ENCODE data around the gene HIVEP3. TPM values are rescaled to one million over a fixed set of nuclear protein-coding genes. Genes with fewer than 3 reads are reported as not detected.

Gene HIVEP3
- polyA plus RNA-seq, 6 donors from 2014 or later: 0.83 to 2.1 (median 1.3) TPM

DNA sequence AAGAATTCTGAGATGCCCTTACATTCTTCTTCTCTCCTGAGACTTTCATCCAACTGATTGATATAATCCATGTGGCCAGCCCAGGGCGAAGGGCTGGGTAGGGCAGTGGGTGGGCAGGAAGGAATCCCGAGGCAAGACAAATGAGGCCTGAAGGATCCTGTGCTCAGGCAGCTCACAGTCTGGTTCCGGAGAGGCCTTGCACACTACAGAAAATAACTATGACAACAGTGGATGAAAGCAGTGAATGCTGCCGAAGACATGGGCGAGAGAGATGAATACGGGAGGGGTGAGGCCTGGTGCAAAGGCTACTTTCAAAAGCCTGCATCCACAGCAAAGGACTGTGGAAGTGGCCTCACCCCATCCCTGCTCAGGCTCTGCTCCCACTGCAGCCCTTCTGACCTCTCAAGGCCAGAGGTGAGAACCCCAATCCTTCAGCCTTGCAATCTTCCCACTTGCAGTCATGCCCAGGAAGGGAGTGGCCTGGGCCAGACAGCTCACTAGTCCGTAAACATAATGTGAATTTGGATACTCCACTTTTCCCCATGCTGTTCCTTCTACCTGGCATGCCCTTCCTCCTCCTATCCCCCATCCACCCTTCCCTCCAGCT is 250.6 kb downstream of the HIVEP3 start:
- Mint-ChIP-seq H3K27me3 (no peaks in the 10 kb centered on the region), H3K9me3 (peaks cover 0 to 1% (median 0%) of the 10 kb centered on the region in 7 donors), H3K27ac (peak overlapping the region in 4 of 6 donors; percentile 80 to 92 (median 90)), H3K4me3 (peak overlapping the region in 1 of 8 donors; percentile 35), H3K4me1 (peaks cover 69 to 80% (median 71%) of the 10 kb centered on the region in 3 donors), H3K36me3 (no peaks in the 10 kb centered on the region)
- no peak for ATAC-seq (ENCODE audit: low read depth in 2 of 2)
- DNase-seq: no peak

DNA sequence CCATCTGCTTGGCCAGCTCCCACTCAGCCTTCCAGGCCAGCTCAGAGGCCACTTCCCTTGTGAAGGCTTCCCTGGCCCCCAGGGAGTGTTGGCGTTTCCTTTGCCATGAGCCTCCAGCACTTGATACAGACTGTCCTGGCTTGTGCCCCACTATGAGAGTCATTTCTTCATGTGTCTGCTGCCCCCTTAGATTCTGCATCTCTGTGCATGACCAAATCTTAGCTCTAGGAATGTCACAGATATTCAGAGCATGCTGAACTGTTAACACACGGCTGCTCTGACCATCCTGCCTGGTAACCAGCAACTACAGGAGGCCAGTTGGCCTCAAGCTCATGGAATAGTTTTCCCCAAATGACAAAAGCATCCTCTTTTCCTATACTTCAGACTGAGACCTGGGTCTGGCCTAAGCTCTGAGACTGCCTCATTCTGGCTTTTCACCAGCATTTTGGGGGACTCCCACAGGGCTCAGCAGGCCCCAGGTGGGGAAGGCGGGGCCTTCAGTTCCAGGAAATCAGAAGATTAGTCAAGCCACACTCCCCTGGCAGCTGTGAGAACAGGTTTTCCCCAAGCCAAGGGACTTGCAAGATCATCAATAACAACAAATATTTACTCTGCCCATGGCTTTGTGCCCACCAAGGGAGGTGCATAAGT is 251.6 kb downstream of the HIVEP3 start:
- Mint-ChIP-seq H3K36me3 (no peaks in the 10 kb centered on the region), H3K4me1 (peaks cover 63 to 69% (median 65%) of the 10 kb centered on the region in 3 donors), H3K9me3 (peaks cover 0 to 1% (median 0%) of the 10 kb centered on the region in 7 donors), H3K4me3 (peak overlapping the region in 4 of 8 donors; percentile 22 to 67 (median 34)), H3K27me3 (no peaks in the 10 kb centered on the region), H3K27ac (peak overlapping the region; percentile 46 to 98 (median 88))
- DNase-seq (peak; percentile 45), ATAC-seq (ENCODE audit: low read depth in 2 of 2) (peak; percentile 66 to 78)

DNA sequence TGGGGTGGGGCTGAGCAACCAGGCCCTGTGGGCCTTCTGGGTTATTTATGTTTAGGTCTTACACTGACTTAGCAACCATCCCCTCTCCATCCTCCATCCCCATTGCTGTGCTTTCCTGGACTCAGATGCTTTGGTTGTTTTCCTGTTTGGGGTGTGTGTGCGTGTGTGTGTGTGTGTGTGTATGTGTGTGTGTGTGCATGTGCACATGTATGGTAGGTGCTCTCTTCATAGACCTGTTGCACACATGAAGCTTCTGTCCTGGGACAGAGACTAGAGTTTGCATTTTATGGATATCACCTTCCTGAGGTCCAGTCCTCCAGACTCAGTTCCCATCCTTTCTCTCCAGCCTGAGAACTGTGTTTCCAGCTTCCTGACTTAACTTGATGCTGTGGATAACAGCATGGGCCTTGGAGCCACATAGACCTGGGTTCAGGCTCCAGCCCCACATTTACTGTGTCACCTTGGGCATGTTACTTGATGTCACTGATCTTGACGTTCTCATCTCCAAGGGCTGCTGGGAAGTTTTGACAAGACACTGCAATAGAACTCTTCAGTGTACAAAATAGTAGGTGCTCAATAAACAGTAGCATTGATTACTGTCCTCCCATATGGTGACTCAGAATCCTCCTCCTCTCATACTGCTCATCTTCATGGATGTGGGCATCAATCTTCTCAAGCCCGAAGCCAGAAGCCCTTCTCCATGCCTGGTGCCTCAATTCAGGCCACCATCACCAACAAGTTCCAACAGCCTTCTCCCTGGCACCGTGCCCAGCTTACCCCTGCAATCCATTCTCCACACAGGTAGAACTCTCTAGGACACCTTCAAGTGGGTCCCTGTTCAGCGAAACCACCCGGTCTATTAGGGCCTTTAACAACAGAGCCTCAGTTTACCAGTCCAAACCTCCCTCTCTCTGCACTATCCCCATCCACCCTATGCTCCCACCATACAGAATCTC is 252.5 kb downstream of the HIVEP3 start:
- peaks cover 0 to 1% (median 0%) of the 10 kb centered on the region in 7 donors for H3K9me3 Mint-ChIP-seq
- ATAC-seq (ENCODE audit: low read depth in 2 of 2) (no peak), DNase-seq (no peak)
- no peaks in the 10 kb centered on the region for H3K36me3 Mint-ChIP-seq
- peak overlapping the region in 4 of 8 donors; percentile 30 to 68 (median 55) for H3K4me3 Mint-ChIP-seq
- peak overlapping the region in 5 of 6 donors; percentile 8 to 98 (median 90) for H3K27ac Mint-ChIP-seq
- H3K27me3 Mint-ChIP-seq: no peaks in the 10 kb centered on the region
- H3K4me1 Mint-ChIP-seq: peaks cover 58 to 66% (median 61%) of the 10 kb centered on the region in 3 donors

DNA sequence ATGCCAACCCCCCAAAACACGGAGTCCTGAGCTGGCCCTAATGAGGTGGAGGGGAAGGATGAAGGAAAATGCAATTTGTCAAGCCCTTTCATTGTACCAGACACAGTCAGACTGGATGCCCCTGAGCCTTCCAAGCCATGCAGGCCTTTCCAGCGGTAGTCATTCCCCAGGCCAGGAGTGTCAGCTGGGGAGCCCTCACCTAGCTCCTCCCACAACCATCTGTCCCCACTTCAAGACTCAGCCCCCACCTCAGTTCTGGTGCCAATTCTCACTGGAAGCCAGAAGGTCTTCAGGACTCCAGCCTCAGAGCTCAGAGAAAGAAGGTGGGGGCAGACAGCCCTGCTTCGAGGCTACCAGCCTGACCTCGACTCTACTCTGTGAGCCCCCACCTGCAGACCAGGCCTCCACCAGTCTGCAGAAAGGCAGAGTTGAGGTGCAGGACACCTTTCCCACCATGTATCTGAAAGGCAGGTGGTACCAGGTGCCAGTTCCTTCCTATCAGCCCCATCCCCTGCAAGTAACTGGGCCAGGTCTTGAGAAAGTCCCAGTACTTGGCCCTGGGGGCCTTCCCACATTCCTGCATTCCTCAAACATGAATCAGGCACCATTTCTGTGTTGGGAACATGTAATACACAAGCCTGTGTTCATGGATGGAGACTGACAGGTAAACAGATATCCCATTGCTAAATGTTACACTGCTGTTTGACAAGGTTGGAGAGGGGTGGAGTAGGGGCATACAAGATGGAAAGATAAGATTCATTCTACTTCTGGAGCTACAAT is 253.7 kb downstream of the HIVEP3 start:
- no peak for ATAC-seq (ENCODE audit: low read depth in 2 of 2)
- H3K4me1 Mint-ChIP-seq: peaks cover 63 to 67% (median 64%) of the 10 kb centered on the region in 3 donors
- peak overlapping the region in 4 of 6 donors; percentile 55 to 91 (median 78) for H3K27ac Mint-ChIP-seq
- peaks cover 0 to 1% (median 0%) of the 10 kb centered on the region in 7 donors for H3K9me3 Mint-ChIP-seq
- H3K4me3 Mint-ChIP-seq: peak overlapping the region in 2 of 8 donors; percentile 22 to 55
- DNase-seq: no peak
- H3K27me3 Mint-ChIP-seq: no peaks in the 10 kb centered on the region
- H3K36me3 Mint-ChIP-seq: no peaks in the 10 kb centered on the region

DNA sequence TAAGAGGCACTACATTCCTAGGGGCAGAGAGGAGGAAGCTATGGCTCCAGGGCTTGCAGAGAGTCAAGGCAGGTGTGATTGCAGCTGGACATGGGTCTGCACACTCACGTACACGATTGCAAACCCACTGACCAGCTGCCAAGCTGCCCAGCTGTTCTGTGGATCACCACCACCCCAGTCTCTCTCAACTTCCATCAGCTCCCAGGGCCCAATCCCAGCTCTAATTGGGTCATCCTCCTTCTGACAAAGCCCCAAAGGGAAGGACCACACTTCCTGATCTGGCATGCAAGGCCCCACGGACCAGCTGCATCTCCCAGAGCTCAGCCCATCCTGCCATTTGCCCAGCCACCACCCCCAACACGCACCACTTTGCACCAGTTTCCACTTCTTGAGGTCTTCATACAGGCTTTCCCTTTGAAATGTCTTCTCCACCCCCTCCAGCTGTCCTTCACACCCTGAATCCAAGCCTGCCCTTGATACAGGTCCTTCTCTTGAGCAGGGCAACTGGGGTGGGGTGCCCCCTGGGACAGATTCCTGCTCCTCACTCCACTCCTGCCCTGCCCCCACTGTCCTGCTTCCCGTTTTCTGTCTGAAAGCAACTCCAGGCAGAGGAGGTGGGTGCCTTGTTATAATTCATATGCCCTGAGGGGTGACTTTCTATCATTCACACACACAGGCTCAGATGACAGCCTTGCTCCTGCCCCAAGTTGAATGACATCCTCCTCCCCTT is 254.9 kb downstream of the HIVEP3 start:
- H3K27me3 Mint-ChIP-seq: no peaks in the 10 kb centered on the region
- peaks cover 64 to 70% (median 65%) of the 10 kb centered on the region in 3 donors for H3K4me1 Mint-ChIP-seq
- DNase-seq (no peak), ATAC-seq (ENCODE audit: low read depth in 2 of 2) (no peak)
- peak overlapping the region; percentile 13 to 92 (median 86) for H3K27ac Mint-ChIP-seq
- no peaks in the 10 kb centered on the region for H3K36me3 Mint-ChIP-seq
- peaks cover 0 to 1% (median 0%) of the 10 kb centered on the region in 7 donors for H3K9me3 Mint-ChIP-seq
- peak overlapping the region in 7 of 8 donors; percentile 4 to 82 (median 69) for H3K4me3 Mint-ChIP-seq

DNA sequence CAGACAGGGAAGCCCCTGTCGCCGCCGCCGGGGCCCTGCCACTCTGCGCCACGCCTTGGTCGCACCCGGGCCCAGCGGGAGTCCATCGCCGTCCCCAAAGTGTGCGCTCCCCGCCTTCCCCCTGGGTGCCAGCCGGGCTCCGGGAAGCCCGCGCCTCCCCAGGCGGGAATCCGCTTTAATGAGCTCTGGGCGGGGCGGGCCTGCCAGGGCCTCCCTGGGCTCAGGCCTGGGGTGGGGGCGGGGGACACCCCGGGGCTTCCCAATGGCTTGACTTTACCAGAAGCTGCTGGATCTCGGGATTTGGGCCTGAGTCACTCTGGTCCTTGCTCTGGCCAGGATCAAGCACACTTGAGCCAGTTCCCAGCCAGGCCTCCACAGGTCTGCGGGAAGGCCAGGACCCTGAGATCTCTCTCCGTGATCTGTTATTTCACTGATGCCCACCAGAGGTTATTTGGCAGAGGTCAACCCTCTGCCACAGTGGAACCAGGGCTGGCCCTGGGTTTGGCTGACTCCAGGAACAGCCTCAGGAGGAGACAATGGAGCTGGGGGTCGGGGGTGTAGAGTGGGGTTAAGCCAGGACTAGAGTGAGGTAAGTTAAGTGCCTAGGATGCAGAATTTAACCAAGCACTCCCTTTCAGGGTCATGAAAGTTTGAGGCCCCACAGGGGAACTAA is 255.8 kb downstream of the HIVEP3 start:
- Mint-ChIP-seq H3K4me3 (peak overlapping the region; percentile 67 to 87 (median 80)), H3K9me3 (peaks cover 0 to 1% (median 0%) of the 10 kb centered on the region in 7 donors)
- no peak for ATAC-seq (ENCODE audit: low read depth in 2 of 2)

DNA sequence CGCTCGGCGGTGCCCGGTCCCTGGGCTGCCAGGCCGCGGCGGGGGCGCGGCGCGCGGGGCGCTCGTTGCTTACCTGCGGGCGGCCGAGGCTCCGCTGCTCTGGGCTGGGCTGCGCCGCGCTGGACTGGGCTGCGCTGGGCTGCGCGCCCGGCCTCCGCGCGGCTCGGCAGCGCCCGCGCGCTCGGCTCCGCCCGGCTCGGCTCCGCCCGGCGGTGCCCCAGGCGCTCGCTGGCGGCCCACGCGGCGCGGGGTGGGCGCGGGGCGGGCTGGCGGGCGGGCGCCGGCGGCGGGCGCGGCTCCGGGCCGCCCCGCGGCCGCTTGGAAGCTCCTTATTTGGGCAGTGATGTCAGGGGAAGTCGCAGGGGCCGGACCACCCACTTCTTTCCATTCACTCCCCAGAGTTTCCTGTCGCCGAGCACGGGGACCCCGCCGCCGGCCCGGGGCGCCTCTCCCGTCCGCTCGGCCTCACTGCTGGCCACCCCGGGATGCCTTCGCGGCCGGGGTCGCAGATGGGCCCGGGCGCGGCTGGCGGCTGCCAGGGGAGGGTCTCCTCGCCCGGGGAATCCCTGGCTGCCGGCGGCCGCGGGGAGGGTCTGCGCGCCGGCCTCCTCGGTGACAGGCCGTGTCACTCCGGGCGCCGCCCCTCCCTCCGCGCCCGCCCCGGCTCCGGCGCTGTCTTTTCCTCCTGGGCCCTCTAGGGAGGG is 256.5 kb downstream of the HIVEP3 start:
- Mint-ChIP-seq H3K4me1 (peaks cover 61 to 70% (median 67%) of the 10 kb centered on the region in 3 donors), H3K27me3 (no peaks in the 10 kb centered on the region), H3K27ac (peak overlapping the region in 2 of 6 donors; percentile 73 to 91), H3K9me3 (peaks cover 0 to 1% (median 0%) of the 10 kb centered on the region in 7 donors), H3K36me3 (no peaks in the 10 kb centered on the region), H3K4me3 (peak overlapping the region; percentile 30 to 96 (median 70))
- ATAC-seq (ENCODE audit: low read depth in 2 of 2) (peak; percentile 76 to 81), DNase-seq (peak; percentile 71)

More for the DNA sequence above, 255.8 kb downstream of the HIVEP3 start:
- peak overlapping the region in 5 of 6 donors; percentile 86 to 92 (median 90) for H3K27ac Mint-ChIP-seq
- H3K4me1 Mint-ChIP-seq: peaks cover 64 to 70% (median 67%) of the 10 kb centered on the region in 3 donors
- no peaks in the 10 kb centered on the region for H3K27me3 Mint-ChIP-seq
- H3K36me3 Mint-ChIP-seq: no peaks in the 10 kb centered on the region
- no peak for DNase-seq

DNA sequence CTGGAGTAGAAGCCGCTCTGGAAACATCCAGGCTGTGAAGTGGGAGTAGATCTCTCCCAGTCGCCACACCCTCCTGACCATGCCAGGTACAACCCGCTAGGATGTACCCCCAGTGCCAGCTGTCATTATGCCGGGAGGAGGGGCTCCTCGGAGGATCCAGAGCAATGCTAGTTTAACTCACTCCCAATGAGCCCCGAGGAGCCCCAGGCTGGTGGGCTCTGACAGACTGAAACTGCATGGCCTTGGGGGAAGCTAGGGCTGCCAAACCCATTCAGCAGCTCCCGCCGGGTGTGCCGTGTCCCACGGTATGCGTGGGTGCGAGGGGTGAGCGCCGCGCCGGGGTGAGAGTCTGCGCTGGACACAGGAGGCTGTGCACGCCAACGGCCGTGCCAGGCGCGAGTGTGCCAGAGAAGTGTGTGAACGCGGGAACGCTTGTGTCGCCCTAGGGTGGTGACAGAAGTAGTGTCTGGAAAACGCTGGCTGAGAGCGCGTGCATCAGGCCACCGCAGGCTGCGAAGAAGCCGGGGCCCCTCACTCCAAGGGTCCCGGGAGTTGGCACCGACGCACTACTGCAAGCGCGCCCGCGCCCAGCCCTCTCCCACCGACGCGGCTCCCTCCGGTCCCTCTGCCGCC is 257.2 kb downstream of the HIVEP3 start:
- Mint-ChIP-seq H3K4me3 (peak overlapping the region; percentile 86 to 96 (median 94)), H3K9me3 (peaks cover 0 to 1% (median 0%) of the 10 kb centered on the region in 7 donors), H3K27ac (peak overlapping the region; percentile 29 to 97 (median 87)), H3K27me3 (no peaks in the 10 kb centered on the region), H3K4me1 (peaks cover 54 to 66% (median 66%) of the 10 kb centered on the region in 3 donors), H3K36me3 (no peaks in the 10 kb centered on the region)
- DNase-seq (no peak), ATAC-seq (ENCODE audit: low read depth in 2 of 2) (peak; percentile 3 to 6)

DNA sequence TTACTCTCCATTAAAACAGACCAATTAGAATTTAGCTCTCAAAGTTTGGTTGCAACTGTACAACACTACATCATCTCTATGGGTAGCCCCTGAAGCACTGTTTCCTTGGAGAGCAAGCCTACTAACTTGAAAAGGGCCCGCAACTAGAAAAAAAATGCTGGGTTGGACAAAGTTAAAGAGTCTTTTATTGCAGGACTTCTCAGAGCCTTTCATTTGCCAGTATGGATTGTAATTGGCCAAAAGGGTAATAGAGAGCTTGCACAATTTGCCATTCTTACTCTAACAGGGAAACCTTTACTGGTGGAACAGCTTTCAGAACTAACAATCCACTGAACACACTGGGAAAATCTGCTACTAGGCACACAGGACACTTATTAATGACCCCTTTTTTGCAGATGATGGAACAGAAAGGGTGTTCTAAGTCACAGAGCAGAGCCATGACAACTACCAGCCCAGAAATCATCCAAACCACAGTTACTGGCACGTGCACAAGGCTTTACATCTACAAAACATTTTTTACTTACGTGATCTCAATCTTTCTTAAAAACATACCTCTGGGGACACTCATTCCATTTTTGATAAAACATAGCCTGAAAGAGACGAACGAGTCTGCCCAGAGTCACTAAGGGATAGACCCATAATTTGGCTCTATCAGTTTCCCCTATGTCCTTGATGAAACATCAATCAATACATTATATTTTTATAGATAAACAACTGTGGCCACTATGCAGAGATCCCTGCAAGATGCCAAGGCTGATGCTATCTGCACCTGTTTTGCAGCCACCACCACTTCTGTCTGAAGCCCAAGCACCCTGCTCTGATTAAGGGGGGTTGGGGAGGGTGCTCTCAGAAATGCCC is 257.9 kb downstream of the HIVEP3 start:
- Mint-ChIP-seq H3K4me3 (peak overlapping the region; percentile 86 to 96 (median 94)), H3K9me3 (no peaks in the 10 kb centered on the region), H3K36me3 (no peaks in the 10 kb centered on the region), H3K27ac (peak overlapping the region in 5 of 6 donors; percentile 76 to 97 (median 90)), H3K4me1 (peaks cover 54 to 66% (median 66%) of the 10 kb centered on the region in 3 donors), H3K27me3 (no peaks in the 10 kb centered on the region)
- DNase-seq (no peak), ATAC-seq (ENCODE audit: low read depth in 2 of 2) (no peak)

DNA sequence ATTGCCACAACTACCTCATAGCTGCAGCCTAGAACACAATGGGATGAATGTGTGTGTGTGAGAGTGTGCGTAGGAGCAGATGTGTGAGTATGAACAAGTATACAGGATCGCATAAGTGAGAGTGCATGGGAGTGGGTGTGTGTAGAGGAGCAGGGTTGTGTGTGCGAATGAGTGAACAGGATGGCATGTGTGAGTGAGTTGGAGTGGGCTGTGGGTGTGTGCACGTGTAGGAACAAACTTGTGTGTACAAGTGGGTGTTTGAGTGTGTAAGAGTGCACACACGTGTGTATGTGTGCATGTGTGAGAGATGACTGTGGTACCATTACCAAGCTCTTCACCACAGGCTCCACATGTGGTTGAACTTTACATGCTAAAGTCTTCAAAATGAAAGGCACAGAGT is 258.8 kb downstream of the HIVEP3 start:
- Mint-ChIP-seq H3K4me1 (peaks cover 54 to 74% (median 65%) of the 10 kb centered on the region in 3 donors), H3K4me3 (peak overlapping the region in 5 of 8 donors; percentile 7 to 96 (median 13)), H3K36me3 (no peaks in the 10 kb centered on the region), H3K9me3 (no peaks in the 10 kb centered on the region), H3K27me3 (no peaks in the 10 kb centered on the region), H3K27ac (peak overlapping the region in 3 of 6 donors; percentile 5 to 41 (median 16))
- ATAC-seq (ENCODE audit: low read depth in 2 of 2) (no peak), DNase-seq (no peak)
